GM12878 (cell line): ENCODE measurements around the gene ARL10. TPM values are rescaled to one million over a fixed set of nuclear protein-coding genes. Genes with fewer than 3 reads are reported as not detected.

ENCODE experiments used
- ATAC-seq: fragments of 200-7000 bp; cut with Tn5 transposase; 3 replicates; pipeline ENCODE4 v1.9.1; 2020; ENCODE audit warnings: mild to moderate bottlenecking, moderate library complexity
- BruUV-seq: library from RNA; stranded (reverse); fragments of 400-500 nt; replicated peaks from 2 replicates; lab custom pipeline; 2021; lab: Mats Ljungman, UMichigan
- CTCF ChIA-PET: fragments of 300-600 bp; sonication (Branson Sonifier 250); formaldehyde crosslinking; extraction: SDS; loops from one replicate; lab custom pipeline; 2021; ENCODE audit warnings: inconsistent platforms; lab: Yijun Ruan, JAX
- POLR2A ChIA-PET: fragments of 350-600 bp; formaldehyde crosslinking; extraction: SDS; loops from one replicate; lab custom pipeline; 2021; ENCODE audit warnings: inconsistent platforms; lab: Charles Lee
- RAD21 ChIA-PET: fragments of 300-600 bp; sonication (Branson Sonifier 250); formaldehyde crosslinking; loops from one replicate; lab custom pipeline; 2023; ENCODE audit warnings: antibody characterized with exemption; ENCODE audit not compliant: unreplicated experiment; lab: Charles Lee
- SMC1A ChIA-PET: fragments of 300-600 bp; sonication (Branson Sonifier 250); formaldehyde crosslinking; loops from one replicate; lab custom pipeline; 2023; ENCODE audit not compliant: unreplicated experiment, uncharacterized antibody; lab: Charles Lee
- DNase-seq: peaks from one replicate; pipeline ENCODE4 v3.0.0-alpha.2; 2011; ENCODE audit warnings: low read depth, low spot score
- FAIRE-seq: peaks from 3 replicates; lab custom pipeline; 2011; peaks lifted over from hg19 to GRCh38; lab: Jason Lieb, UNC
- H2AFZ ChIP-seq: 2 replicates; pipeline ENCODE4 v1.6.0; 2011; ENCODE audit warnings: low read depth, low read length, control low read depth; ENCODE audit not compliant: control insufficient read depth
- H3K27ac ChIP-seq: 2 replicates; pipeline ENCODE4 v1.5.1; 2011; ENCODE audit warnings: control low read depth; ENCODE audit not compliant: control insufficient read depth, insufficient read depth
- H3K27me3 ChIP-seq, 2 experiments: replicated peaks in 1 of 2; 2 replicates each; pipeline versions ENCODE4 v1.6.0 to v1.6.1; 2011; ENCODE audit warnings: low read length in 1 of 2; ENCODE audit not compliant: control insufficient read depth in 2 of 2, insufficient read depth in 2 of 2
- H3K36me3 ChIP-seq, 2 experiments: 2 replicates each; pipeline ENCODE4 v1.5.1; 2011; ENCODE audit warnings: low read length in 1 of 2; ENCODE audit not compliant: control insufficient read depth in 2 of 2, insufficient read depth in 2 of 2
- H3K4me1 ChIP-seq: 2 replicates; pipeline ENCODE4 v1.6.1; 2011; ENCODE audit warnings: mild to moderate bottlenecking, low read length, moderate library complexity, mixed read lengths; ENCODE audit not compliant: control insufficient read depth, insufficient read depth
- H3K4me2 ChIP-seq: 2 replicates; pipeline ENCODE4 v1.6.0; 2011; ENCODE audit warnings: control low read depth; ENCODE audit not compliant: control insufficient read depth, insufficient read depth
- H3K4me3 ChIP-seq: fragments of 200-600 bp; sonication (generic); 2 replicates; pipeline ENCODE4 v1.5.1; 2016
- H3K79me2 ChIP-seq: 2 replicates; pipeline ENCODE4 v1.6.0; 2011; ENCODE audit warnings: low read length; ENCODE audit not compliant: control insufficient read depth, insufficient read depth
- H3K9ac ChIP-seq: 2 replicates; pipeline ENCODE4 v1.8.0; 2011; ENCODE audit warnings: low read length, control low read depth, mixed read lengths; ENCODE audit not compliant: control insufficient read depth, insufficient read depth
- H3K9me3 ChIP-seq: replicated peaks from 3 replicates; pipeline ENCODE4 v1.5.1; 2011; ENCODE audit warnings: mild to moderate bottlenecking, low read length; ENCODE audit not compliant: control insufficient read depth, insufficient read depth
- H4K20me1 ChIP-seq: 2 replicates; pipeline ENCODE4 v1.6.0; 2011; ENCODE audit not compliant: control insufficient read depth, insufficient read depth
- ASH2L ChIP-seq: fragments of 300-600, 200-600 bp; sonication (generic); IDR thresholded peaks from 2 replicates; pipeline ENCODE4 v1.6.1; 2017; ENCODE audit warnings: low read depth, mild to moderate bottlenecking, borderline replicate concordance
- CTCF ChIP-seq, 3 experiments: IDR thresholded peaks in 2 of 3; conservative IDR thresholded peaks in 1 of 3; 2 replicates each; pipeline ENCODE4 v1.5.1; 2011; ENCODE audit warnings: low read depth in 3 of 3, low read length in 3 of 3, mild to moderate bottlenecking in 3 of 3, control low read depth in 2 of 3, moderate library complexity in 2 of 3, inconsistent platforms in 1 of 3, mixed read lengths in 1 of 3; ENCODE audit not compliant: control insufficient read depth in 2 of 3, insufficient read depth in 1 of 3; ENCODE audit errors: extremely low read depth in 1 of 3
- EZH2 ChIP-seq: IDR thresholded peaks from 2 replicates; pipeline ENCODE4 v1.6.1; 2012; ENCODE audit warnings: low read depth, mild to moderate bottlenecking, control low read depth, inconsistent platforms, low read length, borderline replicate concordance; ENCODE audit not compliant: control insufficient read depth
- MYC ChIP-seq: IDR thresholded peaks from 2 replicates; pipeline ENCODE4 v1.6.1; 2011; ENCODE audit warnings: mild to moderate bottlenecking, low read length, moderate library complexity, inconsistent platforms; ENCODE audit not compliant: insufficient read depth, insufficient replicate concordance, insufficient read length, severe bottlenecking
- NFIC ChIP-seq: IDR thresholded peaks from 2 replicates; pipeline ENCODE4 v1.6.1; 2012; ENCODE audit warnings: low read depth, mild to moderate bottlenecking, inconsistent platforms, low read length, moderate library complexity
- RUNX3 ChIP-seq: IDR thresholded peaks from 2 replicates; pipeline ENCODE4 v1.6.1; 2012; ENCODE audit warnings: low read length, inconsistent platforms
- SRF ChIP-seq, 2 experiments: IDR thresholded peaks; 2 replicates each; pipeline ENCODE4 v1.6.1; 2011; ENCODE audit warnings: low read depth in 2 of 2, low read length in 2 of 2, mild to moderate bottlenecking in 1 of 2, moderate library complexity in 1 of 2
- WGBS: methylation state at CpG from one replicate; pipeline ENCODE4 v1.1.6; 2016; ENCODE audit warnings: low lambda C conversion rate; ENCODE audit not compliant: insufficient replicate concordance, insufficient coverage; ENCODE audit errors: missing lambda C conversion rate; 5-methylcytosine and 5-hydroxymethylcytosine counted together
- in situ Hi-C: fragments of 300-500 bp; cut with MboI; formaldehyde crosslinking; loops from 9 replicates; pipeline ENCODE4 v1.14.3; 2018; ENCODE audit warnings: mixed read lengths
- intact Hi-C: fragments of 100-400 bp; cut with micrococcal nuclease; formaldehyde crosslinking; loops from one replicate; pipeline ENCODE4 v1.14.2; 2022; ENCODE audit not compliant: unreplicated experiment
- polyA plus RNA-seq, 11 experiments: library from polyadenylated mRNA; depleted of rRNA in 4 of 11; unstranded in 6 of 11; stranded (reverse) in 5 of 11; fragments of >200 nt; fragmentation: Nextera tagmentation in 4 of 11; fragmentation: Illumina TruSeq in 1 of 11; extraction: Ambion mirVana in 4 of 11; extraction: Trizol in 1 of 11; gene quantifications; 1 replicate in 1 of 11; 2 replicates in 10 of 11; pipeline versions ENCODE4 v1.2.1 to v1.2.3, GENCODE V29; 2011 to 2016; ENCODE audit warnings: inconsistent platforms in 2 of 11, missing spikeins in 2 of 11, low read depth in 1 of 11
- total RNA-seq, 4 experiments: library from RNA; depleted of rRNA in 3 of 4; stranded (reverse); fragments of >200 nt in 3 of 4; fragmentation: Illumina TruSeq in 1 of 4; extraction: Trizol in 1 of 4; gene quantifications; 2 replicates each; pipeline versions ENCODE4 v1.2.1 to v1.2.3, GENCODE V29; 2013 to 2021
- TF ChIP-seq, protein P1 (sequence below): fragments of 450-650 bp; IDR thresholded peaks from 2 replicates; pipeline ENCODE4 v1.6.1; 2014; ENCODE audit warnings: mild to moderate bottlenecking

The ARL10 gene
- total and polyA plus RNA-seq, 10 of the 15 experiments (the other 5 are each of a cell fraction or from before 2014, with no cell fraction given), result 0.44 to 6.4 (median 2.4) TPM

- H3K9me3 ChIP-seq, result no peaks in the 10 kb centered on the region
- TF ChIP-seq NFIC (no peak), MYC (no peak)
- no TSS peak for BruUV-seq
- H3K27ac ChIP-seq, result no peak overlapping the region
- FAIRE-seq, result no peak
- no peak for ATAC-seq
- CTCF ChIA-PET, result interaction anchor here (0.5 kb wide), 1 partner anchor 974 kb away, joined by 5 read pairs; no protein-coding TSS in a partner anchor
- intact Hi-C loops (no loop called here), in situ Hi-C loops (no loop called here)
- no peaks in the 10 kb centered on the region for H3K79me2 ChIP-seq
- 97% methylated on average over 2 of the region's 2 CpGs for WGBS
- no peak overlapping the region for H3K9ac ChIP-seq
- RAD21 ChIA-PET, result no interaction called here
- SMC1A ChIA-PET, result interaction anchor here (1.4 kb wide), 1 partner anchor 9 kb away, joined by 3 read pairs; no protein-coding TSS in a partner anchor
- POLR2A ChIA-PET, result interaction anchor here (1.3 kb wide), 1 partner anchor 12 kb away, joined by 4 read pairs; no protein-coding TSS in a partner anchor
- H3K27me3 ChIP-seq, result no peaks in the 10 kb centered on the region
- H3K4me1 ChIP-seq, result no peaks in the 10 kb centered on the region
- peaks cover under 1 to 1% of the 10 kb centered on the region in 2 experiments; a peak in 1 of 4 replicates for H3K36me3 ChIP-seq
- no peak overlapping the region for H2AFZ ChIP-seq
- H4K20me1 ChIP-seq, result no peaks in the 10 kb centered on the region
- H3K4me2 ChIP-seq, result no peak overlapping the region
- H3K4me3 ChIP-seq, result no peak overlapping the region
- DNase-seq, result no peak
These were observed 23.7 kb upstream of the ARL10 start for GRCh38 chr5:176341325-176342157.

- H3K27ac ChIP-seq, result no peak overlapping the region
- ChIA-PET CTCF (no interaction called here), RAD21 (no interaction called here), POLR2A (interaction anchor here (1.3 kb wide), 1 partner anchor 11 kb away, joined by 4 read pairs; no protein-coding TSS in a partner anchor), SMC1A (interaction anchor here (1.4 kb wide), 1 partner anchor 9 kb away, joined by 3 read pairs; no protein-coding TSS in a partner anchor)
- H3K36me3 ChIP-seq, result peaks cover 3% of the 10 kb centered on the region in 2 experiments; a peak in 1 of 4 replicates
- no peak for ATAC-seq
- no peaks in the 10 kb centered on the region for H3K27me3 ChIP-seq
- H3K4me2 ChIP-seq, result no peak overlapping the region
- FAIRE-seq, result no peak
- no peak for DNase-seq
- H3K4me1 ChIP-seq, result no peaks in the 10 kb centered on the region
- no peaks in the 10 kb centered on the region for H3K79me2 ChIP-seq
- no peak overlapping the region for H2AFZ ChIP-seq
- no peaks in the 10 kb centered on the region for H3K9me3 ChIP-seq
- no peaks in the 10 kb centered on the region for H4K20me1 ChIP-seq
- no TSS peak for BruUV-seq
- in situ Hi-C loops, result no loop called here
- intact Hi-C loops, result no loop called here
- no peak overlapping the region for H3K4me3 ChIP-seq
- no peak overlapping the region for H3K9ac ChIP-seq
- WGBS, result 100% methylated on average over 1 of the region's 1 CpG
- TF ChIP-seq SRF (IDR thresholded peaks at IDR 0.05; ENCODE audit: low read depth in 2 of 2, low read length in 2 of 2), result no peak
- TF ChIP-seq CTCF (IDR thresholded peaks at IDR 0.05 in 2 of 3, conservative IDR thresholded peaks at IDR 0.05 in 1 of 3; ENCODE audit: control insufficient read depth in 2 of 3, extremely low read depth in 1 of 3, insufficient read depth in 1 of 3, low read depth in 3 of 3, low read length in 3 of 3), result no peak
- TF ChIP-seq EZH2, result no peak
- no peak for TF ChIP-seq ASH2L
- TF ChIP-seq, protein P1, sequence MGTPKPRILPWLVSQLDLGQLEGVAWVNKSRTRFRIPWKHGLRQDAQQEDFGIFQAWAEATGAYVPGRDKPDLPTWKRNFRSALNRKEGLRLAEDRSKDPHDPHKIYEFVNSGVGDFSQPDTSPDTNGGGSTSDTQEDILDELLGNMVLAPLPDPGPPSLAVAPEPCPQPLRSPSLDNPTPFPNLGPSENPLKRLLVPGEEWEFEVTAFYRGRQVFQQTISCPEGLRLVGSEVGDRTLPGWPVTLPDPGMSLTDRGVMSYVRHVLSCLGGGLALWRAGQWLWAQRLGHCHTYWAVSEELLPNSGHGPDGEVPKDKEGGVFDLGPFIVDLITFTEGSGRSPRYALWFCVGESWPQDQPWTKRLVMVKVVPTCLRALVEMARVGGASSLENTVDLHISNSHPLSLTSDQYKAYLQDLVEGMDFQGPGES, result no peak
- TF ChIP-seq RUNX3, result no peak
These were observed 23.2 kb upstream of the ARL10 start for GRCh38 chr5:176342158-176342483.
